Gastrocnemius medialis (tissue), 4 donors: ENCODE results near the gene YPEL1. TPM values are rescaled to one million over a fixed set of nuclear protein-coding genes. Genes with fewer than 3 reads are reported as not detected.

ENCODE experiments used
- ATAC-seq, 2 donors: fragments of 150-250 bp; one replicate each; pipeline ENCODE4 v1.9.1; 2016
- DNase-seq, 2 donors: peaks; one replicate each; pipeline ENCODE4 v3.0.0-alpha.2; 2019
- H3K27ac ChIP-seq, 4 donors: fragments of 200-600 bp; sonication (generic); 1 replicate in 1 of 4; 2 replicates in 3 of 4; pipeline ENCODE4 v1.5.1; 2016 to 2018; ENCODE audit warnings: mild to moderate bottlenecking in 2 of 4, moderate library complexity in 1 of 4
- H3K27me3 ChIP-seq, 3 donors: fragments of 200-600 bp; sonication (generic) in 2 of 3; 1 replicate in 1 of 3; 2 replicates in 2 of 3; pipeline versions ENCODE4 v1.5.1 to v1.6.0; 2016 to 2019; ENCODE audit warnings: mild to moderate bottlenecking in 1 of 3, moderate library complexity in 1 of 3
- H3K36me3 ChIP-seq, 2 donors: fragments of 200-600 bp; sonication (generic) in 1 of 2; one replicate each; pipeline ENCODE4 v1.5.1; 2017 to 2018
- H3K4me1 ChIP-seq, 2 donors: fragments of 200-600 bp; sonication (generic) in 1 of 2; one replicate each; pipeline ENCODE4 v1.5.1; 2016 to 2017; ENCODE audit warnings: mild to moderate bottlenecking in 2 of 2
- H3K4me3 ChIP-seq, 4 donors: fragments of 200-600 bp; sonication (generic) in 3 of 4; 1 replicate in 1 of 4; 2 replicates in 3 of 4; pipeline ENCODE4 v1.5.1; 2016 to 2019; ENCODE audit warnings: mild to moderate bottlenecking in 2 of 4
- H3K9me3 ChIP-seq, 3 donors: fragments of 200-600 bp; sonication (generic) in 2 of 3; 1 replicate in 1 of 3; 2 replicates in 2 of 3; pipeline ENCODE4 v1.5.1; 2016 to 2019
- CTCF ChIP-seq, 5 experiments: fragments of 450-650 bp in 3 of 5; fragments of 200-600 bp in 2 of 5; sonication (generic) in 2 of 5; IDR thresholded peaks in 4 of 5; conservative IDR thresholded peaks in 1 of 5; 1 replicate in 4 of 5; 2 replicates in 1 of 5; pipeline ENCODE4 v1.5.1; 2016 to 2019; ENCODE audit warnings: antibody characterized with exemption in 5 of 5, mild to moderate bottlenecking in 3 of 5, moderate library complexity in 3 of 5
- POLR2A ChIP-seq, 2 donors: fragments of 450-650 bp; IDR thresholded peaks; one replicate each; pipeline ENCODE4 v1.6.1; 2017; ENCODE audit warnings: antibody characterized with exemption in 2 of 2, mild to moderate bottlenecking in 2 of 2, moderate library complexity in 2 of 2
- in situ Hi-C, 4 donors: fragments of 200-750 bp; cut with MboI; loops; one replicate each; pipeline versions ENCODE4 v1.15.0 to v1.8.0; 2017; ENCODE audit warnings: low sequenced_read_pairs in 4 of 4
- intact Hi-C: fragments of 100-400 bp; cut with DNase I; formaldehyde crosslinking; loops from one replicate; pipeline ENCODE4 v1.15.1; 2023; ENCODE audit warnings: low total_unique reads
- total RNA-seq, 4 donors: library from RNA; depleted of rRNA; stranded (reverse); fragments of >200 nt; gene quantifications; one replicate each; pipeline versions ENCODE4 v1.1.0 to v1.2.3, GENCODE V29; 2016

Gene YPEL1
- total RNA-seq, 4 donors from 2014 or later, result 23.6 to 42.1 (median 36.4) TPM

- no peaks in the 10 kb centered on the region for H3K27me3 ChIP-seq
- ATAC-seq, result no peak
- H3K4me3 ChIP-seq, result no peak overlapping the region
- TF ChIP-seq POLR2A (IDR thresholded peaks at IDR 0.05) (no peak), CTCF (IDR thresholded peaks at IDR 0.05 in 4 of 5, conservative IDR thresholded peaks at IDR 0.05 in 1 of 5) (no peak)
- peaks cover 0 to 69% of the 10 kb centered on the region in 2 donors for H3K36me3 ChIP-seq
- H3K9me3 ChIP-seq, result no peaks in the 10 kb centered on the region
- intact Hi-C loops (no loop called here), in situ Hi-C loops (no loop called here)
- H3K4me1 ChIP-seq, result no peaks in the 10 kb centered on the region
- no peak overlapping the region for H3K27ac ChIP-seq
- no peak for DNase-seq
These were observed 48.8 kb downstream of the YPEL1 start for GRCh38 chr22:21686634-21687393.

- TF ChIP-seq POLR2A (IDR thresholded peaks at IDR 0.05) (no peak), CTCF (IDR thresholded peaks at IDR 0.05 in 4 of 5, conservative IDR thresholded peaks at IDR 0.05 in 1 of 5) (no peak)
- H3K9me3 ChIP-seq, result no peaks in the 10 kb centered on the region
- peaks cover 0 to 73% of the 10 kb centered on the region in 2 donors for H3K36me3 ChIP-seq
- H3K27ac ChIP-seq, result no peak overlapping the region
- H3K27me3 ChIP-seq, result no peaks in the 10 kb centered on the region
- no peak overlapping the region for H3K4me3 ChIP-seq
- ATAC-seq (no peak), DNase-seq (no peak)
- intact Hi-C loops, result no loop called here
- H3K4me1 ChIP-seq, result no peaks in the 10 kb centered on the region
- in situ Hi-C loops, result no loop called here
These were observed 49.4 kb downstream of the YPEL1 start for GRCh38 chr22:21686193-21686608.

- TF ChIP-seq POLR2A (IDR thresholded peaks at IDR 0.05), result no peak
- Histone ChIP-seq H3K4me1 (no peaks in the 10 kb centered on the region), H3K27me3 (no peaks in the 10 kb centered on the region), H3K9me3 (no peaks in the 10 kb centered on the region), H3K27ac (no peak overlapping the region), H3K36me3 (peaks cover 0 to 73% of the 10 kb centered on the region in 2 donors), H3K4me3 (no peak overlapping the region)
- no peak for DNase-seq
- intact Hi-C loops, result no loop called here
- in situ Hi-C loops, result no loop called here
- ATAC-seq, result no peak
These were observed 50.5 kb downstream of the YPEL1 start for GRCh38 chr22:21685164-21685513.

GRCh38 chr22:21684492-21685163, 51.0 kb downstream of the YPEL1 start:
- peaks cover 0 to 73% of the 10 kb centered on the region in 2 donors for H3K36me3 ChIP-seq
- no peak overlapping the region for H3K4me3 ChIP-seq
- intact Hi-C loops, result no loop called here
- ATAC-seq (no peak), DNase-seq (no peak)
- H3K4me1 ChIP-seq, result no peaks in the 10 kb centered on the region
- in situ Hi-C loops, result no loop called here
- H3K27ac ChIP-seq, result no peak overlapping the region
- H3K27me3 ChIP-seq, result no peaks in the 10 kb centered on the region
- no peaks in the 10 kb centered on the region for H3K9me3 ChIP-seq
- TF ChIP-seq CTCF (IDR thresholded peaks at IDR 0.05 in 4 of 5, conservative IDR thresholded peaks at IDR 0.05 in 1 of 5), result no peak
- TF ChIP-seq POLR2A (IDR thresholded peaks at IDR 0.05), result no peak

- Histone ChIP-seq H3K27ac (no peak overlapping the region), H3K4me3 (no peak overlapping the region), H3K4me1 (no peaks in the 10 kb centered on the region), H3K36me3 (peaks cover 0 to 65% of the 10 kb centered on the region in 2 donors), H3K27me3 (no peaks in the 10 kb centered on the region), H3K9me3 (no peaks in the 10 kb centered on the region)
- DNase-seq, result no peak
- in situ Hi-C loops, result no loop called here
- ATAC-seq, result no peak
- TF ChIP-seq POLR2A (IDR thresholded peaks at IDR 0.05) (no peak), CTCF (IDR thresholded peaks at IDR 0.05 in 4 of 5, conservative IDR thresholded peaks at IDR 0.05 in 1 of 5) (no peak)
- intact Hi-C loops, result no loop called here
These were observed 52.2 kb downstream of the YPEL1 start for GRCh38 chr22:21683401-21683811.
